SU-DHL-6 (cell line): ENCODE results near the gene LAPTM4A.

Experiments
- CTCF ChIP-seq: fragments of 200-600 bp; sonication (generic); IDR thresholded peaks from one replicate; pipeline ENCODE4 v1.5.1; 2017; ENCODE audit warnings: antibody characterized with exemption, mild to moderate bottlenecking, low read length, moderate library complexity; ENCODE audit not compliant: insufficient read depth, poor library complexity, severe bottlenecking
- EZH2phosphoT487 ChIP-seq: fragments of 200-600 bp; sonication (generic), shearing (Covaris generic); conservative IDR thresholded peaks from 2 replicates; pipeline ENCODE4 v1.6.1; 2018; ENCODE audit warnings: mild to moderate bottlenecking, antibody characterized with exemption, low read length, moderate library complexity, mixed read lengths

- TF ChIP-seq CTCF (no peak), EZH2phosphoT487 (no peak)
These were observed 1.4 kb upstream of the LAPTM4A start for GRCh38 chr2:20052861-20053281.
